HEK293 (cell line): ENCODE data around the gene RHPN2.
A peak's percentile ranks its signal among the peaks of the same experiment; 100 is the strongest.

Experiments
- CTCF ChIA-PET: fragments of 350-600 bp; formaldehyde crosslinking; extraction: SDS; loops from one replicate; lab custom pipeline; 2021; ENCODE audit warnings: antibody characterized with exemption; lab: Yijun Ruan, JAX
- POLR2A ChIA-PET: fragments of 300-600 bp; formaldehyde crosslinking; extraction: SDS; loops from one replicate; lab custom pipeline; 2020; ENCODE audit warnings: antibody characterized with exemption, inconsistent platforms; lab: Yijun Ruan, JAX
- H3K27ac ChIP-seq: fragments of 200-500 bp; sonication (Bioruptor generic); 2 replicates; pipeline ENCODE4 v1.5.1; 2014; ENCODE audit warnings: low read depth, low read length, control low read depth, inconsistent platforms; ENCODE audit errors: extremely low read depth
- H3K36me3 ChIP-seq, 2 experiments: fragments of 200-500 bp in 1 of 2; sonication (Bioruptor generic) in 1 of 2; 1 replicate in 1 of 2; 2 replicates in 1 of 2; pipeline ENCODE4 v1.5.1; 2014 to 2017; ENCODE audit warnings: inconsistent platforms in 2 of 2, low read length in 2 of 2; ENCODE audit not compliant: control insufficient read depth in 2 of 2, insufficient read depth in 1 of 2
- H3K4me1 ChIP-seq: fragments of 200-500 bp; sonication (Bioruptor generic); 2 replicates; pipeline ENCODE4 v1.5.1; 2014; ENCODE audit warnings: mild to moderate bottlenecking, low read length, inconsistent platforms; ENCODE audit not compliant: control insufficient read depth, insufficient read depth
- H3K4me3 ChIP-seq: 2 replicates; pipeline ENCODE4 v1.5.1; 2011; ENCODE audit warnings: low read depth, mild to moderate bottlenecking, control low read depth, low read length, moderate library complexity
- H3K9me3 ChIP-seq: fragments of 200-500 bp; sonication (Bioruptor generic); 2 replicates; pipeline ENCODE4 v1.5.1; 2014; ENCODE audit warnings: low read depth, low read length, inconsistent platforms; ENCODE audit not compliant: control insufficient read depth, insufficient read depth
- GFI1B ChIP-seq: fragments of 450-650 bp; formaldehyde crosslinking; IDR thresholded peaks from 2 replicates; pipeline ENCODE4 v1.5.1; 2016; ENCODE audit warnings: missing biosample characterization, missing genetic modification characterization
- HIC1 ChIP-seq: fragments of 450-650 bp; formaldehyde crosslinking; IDR thresholded peaks from 2 replicates; pipeline ENCODE4 v1.5.1; 2016; ENCODE audit warnings: missing biosample characterization, missing genetic modification characterization
- PBX3 ChIP-seq: sonication (generic); formaldehyde crosslinking; IDR thresholded peaks from 2 replicates; pipeline ENCODE4 v1.8.1; 2022; ENCODE audit warnings: mild to moderate bottlenecking, moderate library complexity, missing genetic modification reagents
- SETDB1 ChIP-seq: IDR thresholded peaks from one replicate; pipeline ENCODE4 v1.6.1; 2017; ENCODE audit warnings: mild to moderate bottlenecking, low read length, moderate library complexity, mixed read lengths; ENCODE audit not compliant: insufficient read length
- ZBTB11 ChIP-seq: fragments of 450-650 bp; formaldehyde crosslinking; conservative IDR thresholded peaks from 2 replicates; pipeline ENCODE4 v1.5.1; 2016; ENCODE audit warnings: low read depth, missing biosample characterization, missing genetic modification characterization
- ZBTB20 ChIP-seq: fragments of 450-650 bp; formaldehyde crosslinking; IDR thresholded peaks from 2 replicates; pipeline ENCODE4 v1.5.1; 2016; ENCODE audit warnings: missing biosample characterization, missing genetic modification characterization
- ZIC2 ChIP-seq: fragments of 450-650 bp; formaldehyde crosslinking; IDR thresholded peaks from 2 replicates; pipeline ENCODE4 v1.5.1; 2016; ENCODE audit warnings: missing biosample characterization, missing genetic modification characterization
- ZNF112 ChIP-seq: fragments of 450-650 bp; formaldehyde crosslinking; IDR thresholded peaks from 2 replicates; pipeline ENCODE4 v1.5.0; 2017; ENCODE audit warnings: missing biosample characterization, missing genetic modification characterization
- ZNF138 ChIP-seq: fragments of 450-650 bp; formaldehyde crosslinking; IDR thresholded peaks from 2 replicates; pipeline ENCODE4 v1.5.1; 2016; ENCODE audit warnings: missing biosample characterization, missing genetic modification characterization, borderline replicate concordance
- ZNF211 ChIP-seq: fragments of 450-650 bp; formaldehyde crosslinking; IDR thresholded peaks from 2 replicates; pipeline ENCODE4 v1.5.1; 2016; ENCODE audit warnings: low read depth, missing biosample characterization, missing genetic modification characterization
- ZNF362 ChIP-seq: fragments of 450-650 bp; formaldehyde crosslinking; IDR thresholded peaks from 2 replicates; pipeline ENCODE4 v1.5.1; 2016; ENCODE audit warnings: missing biosample characterization, missing genetic modification characterization
- ZNF600 ChIP-seq: fragments of 450-650 bp; formaldehyde crosslinking; IDR thresholded peaks from 2 replicates; pipeline ENCODE4 v1.5.1; 2016; ENCODE audit warnings: missing biosample characterization, missing genetic modification characterization
- ZNF776 ChIP-seq: fragments of 450-650 bp; formaldehyde crosslinking; IDR thresholded peaks from 2 replicates; pipeline ENCODE4 v1.5.0; 2017; ENCODE audit warnings: missing biosample characterization, missing genetic modification characterization, borderline replicate concordance
- ZNF785 ChIP-seq: fragments of 450-650 bp; formaldehyde crosslinking; IDR thresholded peaks from 2 replicates; pipeline ENCODE4 v1.5.1; 2016; ENCODE audit warnings: missing biosample characterization, missing genetic modification characterization
- ZXDB ChIP-seq: fragments of 450-650 bp; formaldehyde crosslinking; IDR thresholded peaks from 2 replicates; pipeline ENCODE4 v1.5.1; 2016; ENCODE audit warnings: missing biosample characterization, missing genetic modification characterization
- TF ChIP-seq, protein P1 (sequence below): fragments of 450-650 bp; formaldehyde crosslinking; IDR thresholded peaks from 2 replicates; pipeline ENCODE4 v1.5.1; 2016; ENCODE audit warnings: missing biosample characterization, missing genetic modification characterization
- TF ChIP-seq, protein P2 (sequence below): fragments of 450-650 bp; formaldehyde crosslinking; IDR thresholded peaks from 2 replicates; pipeline ENCODE4 v1.5.1; 2016; ENCODE audit warnings: missing biosample characterization, missing genetic modification characterization
- TF ChIP-seq, protein P3 (sequence below): fragments of 450-650 bp; formaldehyde crosslinking; IDR thresholded peaks from 2 replicates; pipeline ENCODE4; 2016; ENCODE audit warnings: missing biosample characterization, missing genetic modification characterization
- TF ChIP-seq, protein P4 (sequence below): fragments of 450-650 bp; formaldehyde crosslinking; IDR thresholded peaks from 2 replicates; pipeline ENCODE4 v1.5.1; 2016; ENCODE audit warnings: missing biosample characterization, missing genetic modification characterization
- TF ChIP-seq, protein P5 (sequence below): fragments of 450-650 bp; formaldehyde crosslinking; IDR thresholded peaks from 2 replicates; pipeline ENCODE4 v1.5.1; 2016; ENCODE audit warnings: missing biosample characterization, missing genetic modification characterization

RHPN2 gene

GRCh38 chr19:33064792-33065550 is at the start of gene RHPN2:
RHPN2 (minus strand) TSS chr19:33064888; CDS start chr19:33064852, 36 bp downstream.
- Histone ChIP-seq H3K4me1 (peaks cover 21% of the 10 kb centered on the region), H3K36me3 (peaks cover 0 to 4% of the 10 kb centered on the region in 2 experiments; a peak in 1 of 3 replicates), H3K9me3 (no peaks in the 10 kb centered on the region), H3K4me3 (peak within 1 kb of the TSS; percentile 45), H3K27ac (peak within 1 kb of the TSS; percentile 75; the same call in 1 of the 2 replicates)
- ChIA-PET POLR2A (interaction anchor here (0.6 to 2.4 kb wide), 6 partner anchors 9 to 112 kb away, joined by 3 to 10 read pairs (median 4); no protein-coding TSS in a partner anchor), CTCF (interaction anchor here (0.6 to 0.9 kb wide), 4 partner anchors 60 to 1293 kb away, joined by 3 read pairs; no protein-coding TSS in a partner anchor)
- TF ChIP-seq HIC1 (tag by site-specific recombination) = 0 out of 2 replicates have a peak, but pooled peaks have one; percentile 23
- TF ChIP-seq, protein P1, sequence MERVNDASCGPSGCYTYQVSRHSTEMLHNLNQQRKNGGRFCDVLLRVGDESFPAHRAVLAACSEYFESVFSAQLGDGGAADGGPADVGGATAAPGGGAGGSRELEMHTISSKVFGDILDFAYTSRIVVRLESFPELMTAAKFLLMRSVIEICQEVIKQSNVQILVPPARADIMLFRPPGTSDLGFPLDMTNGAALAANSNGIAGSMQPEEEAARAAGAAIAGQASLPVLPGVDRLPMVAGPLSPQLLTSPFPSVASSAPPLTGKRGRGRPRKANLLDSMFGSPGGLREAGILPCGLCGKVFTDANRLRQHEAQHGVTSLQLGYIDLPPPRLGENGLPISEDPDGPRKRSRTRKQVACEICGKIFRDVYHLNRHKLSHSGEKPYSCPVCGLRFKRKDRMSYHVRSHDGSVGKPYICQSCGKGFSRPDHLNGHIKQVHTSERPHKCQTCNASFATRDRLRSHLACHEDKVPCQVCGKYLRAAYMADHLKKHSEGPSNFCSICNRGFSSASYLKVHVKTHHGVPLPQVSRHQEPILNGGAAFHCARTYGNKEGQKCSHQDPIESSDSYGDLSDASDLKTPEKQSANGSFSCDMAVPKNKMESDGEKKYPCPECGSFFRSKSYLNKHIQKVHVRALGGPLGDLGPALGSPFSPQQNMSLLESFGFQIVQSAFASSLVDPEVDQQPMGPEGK = no peak
- no peak for TF ChIP-seq ZNF138 (tag by site-specific recombination)
- TF ChIP-seq, protein P2, sequence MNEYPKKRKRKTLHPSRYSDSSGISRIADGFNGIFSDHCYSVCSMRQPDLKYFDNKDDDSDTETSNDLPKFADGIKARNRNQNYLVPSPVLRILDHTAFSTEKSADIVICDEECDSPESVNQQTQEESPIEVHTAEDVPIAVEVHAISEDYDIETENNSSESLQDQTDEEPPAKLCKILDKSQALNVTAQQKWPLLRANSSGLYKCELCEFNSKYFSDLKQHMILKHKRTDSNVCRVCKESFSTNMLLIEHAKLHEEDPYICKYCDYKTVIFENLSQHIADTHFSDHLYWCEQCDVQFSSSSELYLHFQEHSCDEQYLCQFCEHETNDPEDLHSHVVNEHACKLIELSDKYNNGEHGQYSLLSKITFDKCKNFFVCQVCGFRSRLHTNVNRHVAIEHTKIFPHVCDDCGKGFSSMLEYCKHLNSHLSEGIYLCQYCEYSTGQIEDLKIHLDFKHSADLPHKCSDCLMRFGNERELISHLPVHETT (tag by site-specific recombination) = no peak
- TF ChIP-seq ZNF600 (tag by site-specific recombination) = 0 out of 2 replicates have a peak, but pooled peaks have one; percentile 33
- no peak for TF ChIP-seq SETDB1
- TF ChIP-seq, protein P3, sequence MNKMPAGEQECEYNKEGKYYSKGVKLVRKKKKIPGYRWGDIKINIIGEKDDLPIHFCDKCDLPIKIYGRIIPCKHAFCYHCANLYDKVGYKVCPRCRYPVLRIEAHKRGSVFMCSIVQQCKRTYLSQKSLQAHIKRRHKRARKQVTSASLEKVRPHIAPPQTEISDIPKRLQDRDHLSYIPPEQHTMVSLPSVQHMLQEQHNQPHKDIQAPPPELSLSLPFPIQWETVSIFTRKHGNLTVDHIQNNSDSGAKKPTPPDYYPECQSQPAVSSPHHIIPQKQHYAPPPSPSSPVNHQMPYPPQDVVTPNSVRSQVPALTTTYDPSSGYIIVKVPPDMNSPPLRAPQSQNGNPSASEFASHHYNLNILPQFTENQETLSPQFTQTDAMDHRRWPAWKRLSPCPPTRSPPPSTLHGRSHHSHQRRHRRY = no peak
- TF ChIP-seq GFI1B = no peak
- TF ChIP-seq ZBTB20 = peak; percentile 86
- TF ChIP-seq, protein P4, sequence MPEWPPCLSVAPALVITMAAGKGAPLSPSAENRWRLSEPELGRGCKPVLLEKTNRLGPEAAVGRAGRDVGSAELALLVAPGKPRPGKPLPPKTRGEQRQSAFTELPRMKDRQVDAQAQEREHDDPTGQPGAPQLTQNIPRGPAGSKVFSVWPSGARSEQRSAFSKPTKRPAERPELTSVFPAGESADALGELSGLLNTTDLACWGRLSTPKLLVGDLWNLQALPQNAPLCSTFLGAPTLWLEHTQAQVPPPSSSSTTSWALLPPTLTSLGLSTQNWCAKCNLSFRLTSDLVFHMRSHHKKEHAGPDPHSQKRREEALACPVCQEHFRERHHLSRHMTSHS (tag by site-specific recombination) = peak; percentile 53; the same call in 1 of the 2 replicates
- TF ChIP-seq ZNF211 (tag by site-specific recombination) = no peak
- no peak for TF ChIP-seq ZNF785 (tag by site-specific recombination)
- TF ChIP-seq ZNF776 (tag by site-specific recombination) = no peak
- TF ChIP-seq ZIC2 (tag by site-specific recombination) = peak; percentile 93
- TF ChIP-seq, protein P5, sequence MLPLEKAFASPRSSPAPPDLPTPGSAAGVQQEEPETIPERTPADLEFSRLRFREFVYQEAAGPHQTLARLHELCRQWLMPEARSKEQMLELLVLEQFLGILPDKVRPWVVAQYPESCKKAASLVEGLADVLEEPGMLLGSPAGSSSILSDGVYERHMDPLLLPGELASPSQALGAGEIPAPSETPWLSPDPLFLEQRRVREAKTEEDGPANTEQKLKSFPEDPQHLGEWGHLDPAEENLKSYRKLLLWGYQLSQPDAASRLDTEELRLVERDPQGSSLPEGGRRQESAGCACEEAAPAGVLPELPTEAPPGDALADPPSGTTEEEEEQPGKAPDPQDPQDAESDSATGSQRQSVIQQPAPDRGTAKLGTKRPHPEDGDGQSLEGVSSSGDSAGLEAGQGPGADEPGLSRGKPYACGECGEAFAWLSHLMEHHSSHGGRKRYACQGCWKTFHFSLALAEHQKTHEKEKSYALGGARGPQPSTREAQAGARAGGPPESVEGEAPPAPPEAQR (tag by site-specific recombination) = no peak
- TF ChIP-seq ZXDB (tag by site-specific recombination) = peak; percentile 65
- no peak for TF ChIP-seq ZNF112
- TF ChIP-seq ZNF362 (tag by site-specific recombination) = no peak
- TF ChIP-seq ZBTB11 (tag by site-specific recombination) = no peak
- no peak for TF ChIP-seq PBX3 (CRISPR knock-in tag)
